A673 (cell line): ENCODE results near the gene MGAT4D. TPM values are rescaled to one million over a fixed set of nuclear protein-coding genes. Genes with fewer than 3 reads are reported as not detected.
"Not testable (repeated sequence)": the region's sequence is repeated elsewhere in the genome, so short reads cannot be mapped to it uniquely, and the experiment has no call there.

Experiments used
- BruUV-seq: library from RNA; stranded (reverse); fragments of 400-500 nt; replicated peaks from 2 replicates; lab custom pipeline; 2021; lab: Mats Ljungman, UMichigan
- CTCF ChIA-PET: fragments of 300-600 bp; sonication (Branson Sonifier 250); formaldehyde crosslinking; loops from one replicate; lab custom pipeline; 2022; ENCODE audit warnings: antibody characterized with exemption; lab: Charles Lee
- POLR2A ChIA-PET: fragments of 300-600 bp; sonication (Branson Sonifier 250); formaldehyde crosslinking; loops from one replicate; lab custom pipeline; 2022; ENCODE audit warnings: antibody characterized with exemption; ENCODE audit not compliant: low non-redundant PET; lab: Charles Lee
- DNase-seq: peaks from one replicate; pipeline ENCODE4 v3.0.0-alpha.2; 2015; ENCODE audit warnings: low spot score
- H3K27ac ChIP-seq: fragments of 200-600 bp; sonication (generic); 2 replicates; pipeline ENCODE4 v1.5.1; 2016; ENCODE audit warnings: mixed run types, low read depth, mild to moderate bottlenecking, mixed read lengths, antibody characterized with exemption, low read length; ENCODE audit not compliant: poor library complexity, severe bottlenecking
- H3K27me3 ChIP-seq: fragments of 200-600 bp; sonication (generic); replicated peaks from 2 replicates; pipeline ENCODE4 v1.6.1; 2017; ENCODE audit warnings: mixed run types, low read depth, mild to moderate bottlenecking, mixed read lengths, antibody characterized with exemption, low read length; ENCODE audit not compliant: insufficient read depth, poor library complexity
- H3K36me3 ChIP-seq: fragments of 200-600 bp; sonication (generic); 2 replicates; pipeline ENCODE4 v1.6.1; 2016; ENCODE audit warnings: mixed run types, mild to moderate bottlenecking, mixed read lengths, antibody characterized with exemption, low read length; ENCODE audit not compliant: insufficient read depth, poor library complexity, severe bottlenecking
- H3K4me1 ChIP-seq: fragments of 200-600 bp; sonication (generic); 2 replicates; pipeline ENCODE4 v1.6.1; 2017; ENCODE audit warnings: mixed run types, mild to moderate bottlenecking, mixed read lengths, antibody characterized with exemption, low read length; ENCODE audit not compliant: insufficient read depth, poor library complexity, severe bottlenecking
- H3K4me3 ChIP-seq: fragments of 200-600 bp; sonication (generic); 2 replicates; pipeline ENCODE4 v1.5.1; 2016; ENCODE audit warnings: low read depth, mixed run types, mild to moderate bottlenecking, mixed read lengths, low read length; ENCODE audit not compliant: poor library complexity, severe bottlenecking
- H3K9me3 ChIP-seq: fragments of 200-600 bp; sonication (generic); 2 replicates; pipeline ENCODE4 v1.6.1; 2016; ENCODE audit warnings: mixed run types, low read depth, mild to moderate bottlenecking, mixed read lengths, antibody characterized with exemption, low read length; ENCODE audit not compliant: poor library complexity, severe bottlenecking
- CTCF ChIP-seq: fragments of 300-800, 200-600 bp; sonication (generic); conservative IDR thresholded peaks from 2 replicates; pipeline ENCODE4 v1.5.1; 2017; ENCODE audit warnings: low read depth, mild to moderate bottlenecking, antibody characterized with exemption, low read length, moderate library complexity, mixed read lengths
- EZH2 ChIP-seq: fragments of 200-600 bp; sonication (generic); IDR thresholded peaks from 2 replicates; pipeline ENCODE4 v1.6.1; 2017; ENCODE audit warnings: borderline replicate concordance, low read depth, mild to moderate bottlenecking, mixed read lengths, antibody characterized with exemption, low read length; ENCODE audit not compliant: poor library complexity, severe bottlenecking
- intact Hi-C: fragments of 100-400 bp; cut with micrococcal nuclease; formaldehyde crosslinking; loops from one replicate; pipeline ENCODE4 v1.10.0; 2022; ENCODE audit not compliant: unreplicated experiment
- total RNA-seq: library from RNA; stranded (reverse); gene quantifications from 2 replicates; pipeline ENCODE4 v1.2.3, GENCODE V29; 2021

The MGAT4D gene
- total RNA-seq, 1 experiment from 2014 or later, result not detected

- TSS peak; percentile 41 for BruUV-seq
- TF ChIP-seq CTCF (peak; percentile 99), EZH2 (no peak)
- Histone ChIP-seq H3K4me3 (peak within 1 kb of the TSS; percentile 82), H3K27me3 (no peaks in the 10 kb centered on the region), H3K4me1 (peaks cover 4% of the 10 kb centered on the region), H3K36me3 (peaks cover 11% of the 10 kb centered on the region), H3K9me3 (no peaks in the 10 kb centered on the region), H3K27ac (peak within 1 kb of the TSS; percentile 84)
- CTCF ChIA-PET, result interaction anchor here (0.6 to 0.7 kb wide), 2 partner anchors 13 to 192 kb away, joined by 5 to 6 read pairs; no protein-coding TSS in a partner anchor
- intact Hi-C loops, result loop anchor here (10.0 kb wide), 1 partner anchor 159 kb away; no protein-coding TSS in a partner anchor
- POLR2A ChIA-PET, result no interaction called here
- peak; percentile 99 for DNase-seq
These were observed 26.0 kb upstream of the MGAT4D start, which contains the start of gene ELMOD2 for GRCh38 chr4:140523857-140524742. Gene ELMOD2 (plus strand): TSS chr4:140524168. CDS start chr4:140525429, 1,261 bp downstream.

GRCh38 chr4:140523370-140523856 is 25.3 kb upstream of the MGAT4D start:
- peaks cover 11% of the 10 kb centered on the region for H3K36me3 ChIP-seq
- H3K27me3 ChIP-seq, result no peaks in the 10 kb centered on the region
- H3K9me3 ChIP-seq, result no peaks in the 10 kb centered on the region
- peaks cover 4% of the 10 kb centered on the region for H3K4me1 ChIP-seq
- no peak overlapping the region for H3K27ac ChIP-seq
- ChIA-PET POLR2A (no interaction called here), CTCF (interaction anchor here (0.6 kb wide), 1 partner anchor 191 kb away, joined by 6 read pairs; no protein-coding TSS in a partner anchor)
- TF ChIP-seq EZH2, result no peak
- no peak for TF ChIP-seq CTCF
- H3K4me3 ChIP-seq, result peak overlapping the region; percentile 82
- intact Hi-C loops, result loop anchor here (10.0 kb wide), 1 partner anchor 159 kb away; no protein-coding TSS in a partner anchor
- no TSS peak for BruUV-seq
- DNase-seq, result no peak

- ChIA-PET POLR2A (no interaction called here), CTCF (no interaction called here)
- Histone ChIP-seq H3K9me3 (no peaks in the 10 kb centered on the region), H3K36me3 (no peaks in the 10 kb centered on the region), H3K27me3 (no peaks in the 10 kb centered on the region), H3K27ac (no peak overlapping the region), H3K4me1 (no peaks in the 10 kb centered on the region), H3K4me3 (no peak overlapping the region)
- intact Hi-C loops, result no loop called here
- no peak for TF ChIP-seq EZH2
- TF ChIP-seq CTCF, result no peak
- no peak for DNase-seq
- no TSS peak for BruUV-seq
These were observed 17.3 kb upstream of the MGAT4D start for GRCh38 chr4:140515423-140515822.

- H3K36me3 ChIP-seq, H3K4me3 ChIP-seq, H3K4me1 ChIP-seq, DNase-seq, BruUV-seq, POLR2A ChIA-PET, H3K27ac ChIP-seq, CTCF ChIA-PET, intact Hi-C loops, H3K27me3 ChIP-seq, H3K9me3 ChIP-seq: not testable (repeated sequence)
These were observed 15.7 kb upstream of the MGAT4D start for GRCh38 chr4:140513765-140514164.
